ENCODE results near the gene NFKBIE. TPM values are rescaled to one million over a fixed set of nuclear protein-coding genes. Genes with fewer than 3 reads are reported as not detected.
A peak's percentile ranks its signal among the peaks of the same experiment; 100 is the strongest.

Gene NFKBIE
- total and polyA plus RNA-seq, 2 of the 13 experiments (the other 11 are each of a cell fraction or from before 2014, with no cell fraction given): 6.7 to 14.5 TPM

DNA sequence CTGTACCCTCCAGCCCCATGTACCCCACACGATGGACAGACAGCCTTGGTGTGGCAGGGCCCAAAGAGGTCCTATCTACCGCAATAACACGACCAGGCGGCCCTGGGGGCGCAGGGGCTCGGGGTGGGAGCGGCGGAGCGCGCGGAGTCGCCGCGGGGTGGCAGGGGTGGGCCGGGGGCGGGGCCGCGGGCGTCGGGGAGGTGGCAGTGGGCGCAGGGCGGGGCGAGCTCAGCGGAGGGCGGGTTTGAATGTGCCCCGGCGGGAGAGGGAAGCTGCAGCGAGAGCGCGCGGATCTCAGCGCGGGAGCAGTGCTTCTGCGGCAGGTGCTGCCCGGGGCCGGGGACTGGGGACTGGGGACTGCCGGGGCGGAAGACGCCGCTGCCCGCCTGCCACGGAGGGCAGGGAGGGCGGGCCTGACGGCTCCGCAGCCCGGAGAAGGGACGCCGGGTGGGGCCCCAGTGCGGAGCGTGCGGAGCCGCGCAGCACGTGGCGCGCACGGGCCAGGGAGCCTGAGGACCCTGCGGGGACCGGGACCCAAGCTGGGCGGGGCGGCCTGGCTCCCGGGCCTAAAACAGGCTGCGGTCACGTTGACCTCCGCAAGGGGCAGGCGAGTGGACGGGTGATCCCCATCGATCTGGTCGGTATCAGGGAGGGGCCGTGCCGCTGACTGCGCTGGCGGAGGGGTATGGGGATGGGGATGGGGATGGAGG, 41.9 kb downstream of the NFKBIE start, which contains the start of gene SLC29A1 (continued):
- TF ChIP-seq, protein P1, sequence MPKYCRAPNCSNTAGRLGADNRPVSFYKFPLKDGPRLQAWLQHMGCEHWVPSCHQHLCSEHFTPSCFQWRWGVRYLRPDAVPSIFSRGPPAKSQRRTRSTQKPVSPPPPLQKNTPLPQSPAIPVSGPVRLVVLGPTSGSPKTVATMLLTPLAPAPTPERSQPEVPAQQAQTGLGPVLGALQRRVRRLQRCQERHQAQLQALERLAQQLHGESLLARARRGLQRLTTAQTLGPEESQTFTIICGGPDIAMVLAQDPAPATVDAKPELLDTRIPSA (CRISPR knock-in tag; IDR thresholded peaks at IDR 0.05; ENCODE audit: borderline replicate concordance): peak; percentile 70; the same call in 1 of the 2 replicates
- TF ChIP-seq, protein P2, sequence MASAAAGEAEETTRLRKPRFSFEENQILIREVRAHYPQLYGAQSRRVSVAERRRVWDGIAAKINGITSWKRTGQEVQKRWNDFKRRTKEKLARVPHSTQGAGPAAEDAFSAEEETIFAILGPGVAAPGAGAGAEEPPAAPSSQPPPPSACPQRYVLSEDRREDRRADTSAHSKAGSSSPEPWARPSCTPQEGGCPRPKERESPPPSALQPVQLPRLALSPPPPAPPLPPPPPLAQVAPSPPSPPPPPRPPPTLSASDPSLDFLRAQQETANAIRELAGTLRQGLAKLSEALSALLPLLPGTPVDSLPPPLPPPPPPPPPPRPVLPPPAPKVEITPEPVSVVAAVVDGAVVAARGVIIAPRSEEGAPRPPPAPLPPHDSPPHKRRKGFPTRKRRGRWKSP (CRISPR knock-in tag; IDR thresholded peaks at IDR 0.05): no peak; the same call in 1 of the 2 replicates
- TF ChIP-seq, protein P3, sequence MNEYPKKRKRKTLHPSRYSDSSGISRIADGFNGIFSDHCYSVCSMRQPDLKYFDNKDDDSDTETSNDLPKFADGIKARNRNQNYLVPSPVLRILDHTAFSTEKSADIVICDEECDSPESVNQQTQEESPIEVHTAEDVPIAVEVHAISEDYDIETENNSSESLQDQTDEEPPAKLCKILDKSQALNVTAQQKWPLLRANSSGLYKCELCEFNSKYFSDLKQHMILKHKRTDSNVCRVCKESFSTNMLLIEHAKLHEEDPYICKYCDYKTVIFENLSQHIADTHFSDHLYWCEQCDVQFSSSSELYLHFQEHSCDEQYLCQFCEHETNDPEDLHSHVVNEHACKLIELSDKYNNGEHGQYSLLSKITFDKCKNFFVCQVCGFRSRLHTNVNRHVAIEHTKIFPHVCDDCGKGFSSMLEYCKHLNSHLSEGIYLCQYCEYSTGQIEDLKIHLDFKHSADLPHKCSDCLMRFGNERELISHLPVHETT (CRISPR knock-in tag; conservative IDR thresholded peaks at IDR 0.05): no peak; the same call in 1 of the 2 replicates
- peak; percentile 66 for TF ChIP-seq ZSCAN21 (CRISPR knock-in tag; IDR thresholded peaks at IDR 0.05; ENCODE audit: borderline replicate concordance)
- TF ChIP-seq, protein P4, sequence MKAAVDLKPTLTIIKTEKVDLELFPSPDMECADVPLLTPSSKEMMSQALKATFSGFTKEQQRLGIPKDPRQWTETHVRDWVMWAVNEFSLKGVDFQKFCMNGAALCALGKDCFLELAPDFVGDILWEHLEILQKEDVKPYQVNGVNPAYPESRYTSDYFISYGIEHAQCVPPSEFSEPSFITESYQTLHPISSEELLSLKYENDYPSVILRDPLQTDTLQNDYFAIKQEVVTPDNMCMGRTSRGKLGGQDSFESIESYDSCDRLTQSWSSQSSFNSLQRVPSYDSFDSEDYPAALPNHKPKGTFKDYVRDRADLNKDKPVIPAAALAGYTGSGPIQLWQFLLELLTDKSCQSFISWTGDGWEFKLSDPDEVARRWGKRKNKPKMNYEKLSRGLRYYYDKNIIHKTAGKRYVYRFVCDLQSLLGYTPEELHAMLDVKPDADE (CRISPR knock-in tag; IDR thresholded peaks at IDR 0.05): no peak
- TF ChIP-seq NR2F2 (IDR thresholded peaks at IDR 0.05; ENCODE audit: borderline replicate concordance, low read depth): no peak
- no peak for TF ChIP-seq KAT8 (CRISPR knock-in tag; IDR thresholded peaks at IDR 0.05)
- TF ChIP-seq ZNF724P (CRISPR knock-in tag; IDR thresholded peaks at IDR 0.05; ENCODE audit: borderline replicate concordance): peak; percentile 66; the same call in 1 of the 2 replicates
- TF ChIP-seq PAX8 (CRISPR knock-in tag; IDR thresholded peaks at IDR 0.05; ENCODE audit: borderline replicate concordance): no peak; the same call in 1 of the 2 replicates
- TF ChIP-seq, protein P5, sequence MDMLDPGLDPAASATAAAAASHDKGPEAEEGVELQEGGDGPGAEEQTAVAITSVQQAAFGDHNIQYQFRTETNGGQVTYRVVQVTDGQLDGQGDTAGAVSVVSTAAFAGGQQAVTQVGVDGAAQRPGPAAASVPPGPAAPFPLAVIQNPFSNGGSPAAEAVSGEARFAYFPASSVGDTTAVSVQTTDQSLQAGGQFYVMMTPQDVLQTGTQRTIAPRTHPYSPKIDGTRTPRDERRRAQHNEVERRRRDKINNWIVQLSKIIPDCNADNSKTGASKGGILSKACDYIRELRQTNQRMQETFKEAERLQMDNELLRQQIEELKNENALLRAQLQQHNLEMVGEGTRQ (IDR thresholded peaks at IDR 0.05; ENCODE audit: low read depth, low read length): peak; percentile 27; the same call in 1 of the 2 replicates
- TF ChIP-seq, protein P5 (CRISPR knock-in tag; IDR thresholded peaks at IDR 0.05; ENCODE audit: borderline replicate concordance): no peak; the same call in 1 of the 2 replicates
- TF ChIP-seq ISX (CRISPR knock-in tag; conservative IDR thresholded peaks at IDR 0.05): peak; percentile 59; the same call in 1 of the 2 replicates
- TF ChIP-seq, protein P6, sequence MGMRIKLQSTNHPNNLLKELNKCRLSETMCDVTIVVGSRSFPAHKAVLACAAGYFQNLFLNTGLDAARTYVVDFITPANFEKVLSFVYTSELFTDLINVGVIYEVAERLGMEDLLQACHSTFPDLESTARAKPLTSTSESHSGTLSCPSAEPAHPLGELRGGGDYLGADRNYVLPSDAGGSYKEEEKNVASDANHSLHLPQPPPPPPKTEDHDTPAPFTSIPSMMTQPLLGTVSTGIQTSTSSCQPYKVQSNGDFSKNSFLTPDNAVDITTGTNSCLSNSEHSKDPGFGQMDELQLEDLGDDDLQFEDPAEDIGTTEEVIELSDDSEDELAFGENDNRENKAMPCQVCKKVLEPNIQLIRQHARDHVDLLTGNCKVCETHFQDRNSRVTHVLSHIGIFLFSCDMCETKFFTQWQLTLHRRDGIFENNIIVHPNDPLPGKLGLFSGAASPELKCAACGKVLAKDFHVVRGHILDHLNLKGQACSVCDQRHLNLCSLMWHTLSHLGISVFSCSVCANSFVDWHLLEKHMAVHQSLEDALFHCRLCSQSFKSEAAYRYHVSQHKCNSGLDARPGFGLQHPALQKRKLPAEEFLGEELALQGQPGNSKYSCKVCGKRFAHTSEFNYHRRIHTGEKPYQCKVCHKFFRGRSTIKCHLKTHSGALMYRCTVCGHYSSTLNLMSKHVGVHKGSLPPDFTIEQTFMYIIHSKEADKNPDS (CRISPR knock-in tag; IDR thresholded peaks at IDR 0.05): no peak
- TF ChIP-seq HNRNPUL1 (IDR thresholded peaks at IDR 0.05; ENCODE audit: low read depth, low read length): no peak
- TF ChIP-seq HOXA7 (CRISPR knock-in tag; IDR thresholded peaks at IDR 0.05): no peak
- no peak for TF ChIP-seq HMGA1 (CRISPR knock-in tag; conservative IDR thresholded peaks at IDR 0.05)
- no peak for TF ChIP-seq ADNP (CRISPR knock-in tag; IDR thresholded peaks at IDR 0.05)
- TF ChIP-seq ZNF354B (CRISPR knock-in tag; IDR thresholded peaks at IDR 0.05): no peak

All from HepG2 (cell line).